Activated naive CD4-positive, alpha-beta T cell treated with anti-CD3 and anti-CD28 coated beads, Interleukin-2, amount 10 ng/mL, durations not matched to agents 7 days and 5 days (primary cell): ENCODE results near the gene ARL4C.
A peak's percentile ranks its signal among the peaks of the same experiment; 100 is the strongest.

Experiments used
- CTCF ChIA-PET: fragments of 350-600 bp; sonication (Branson Sonifier 250); formaldehyde crosslinking; loops from one replicate; lab custom pipeline; 2021; ENCODE audit warnings: antibody characterized with exemption; lab: Charles Lee
- DNase-seq: peaks from one replicate; pipeline ENCODE4 v3.0.0-alpha.2; 2020
- H3K27ac Mint-ChIP-seq: one replicate; pipeline ENCODE4 v1.8.0; 2021; ENCODE audit warnings: mild to moderate bottlenecking, moderate library complexity, mixed read lengths
- H3K27me3 Mint-ChIP-seq: one replicate; pipeline ENCODE4 v1.8.0; 2021; ENCODE audit warnings: mild to moderate bottlenecking, mixed read lengths
- H3K36me3 Mint-ChIP-seq: one replicate; pipeline ENCODE4 v1.8.0; 2021; ENCODE audit warnings: mixed read lengths
- H3K4me1 Mint-ChIP-seq: one replicate; pipeline ENCODE4 v1.8.0; 2021; ENCODE audit warnings: mixed read lengths
- H3K4me3 Mint-ChIP-seq: one replicate; pipeline ENCODE4 v1.8.0; 2021; ENCODE audit warnings: mild to moderate bottlenecking, moderate library complexity, mixed read lengths
- H3K9me3 Mint-ChIP-seq: one replicate; pipeline ENCODE4 v1.8.0; 2021; ENCODE audit warnings: mixed read lengths

Gene ARL4C

DNA sequence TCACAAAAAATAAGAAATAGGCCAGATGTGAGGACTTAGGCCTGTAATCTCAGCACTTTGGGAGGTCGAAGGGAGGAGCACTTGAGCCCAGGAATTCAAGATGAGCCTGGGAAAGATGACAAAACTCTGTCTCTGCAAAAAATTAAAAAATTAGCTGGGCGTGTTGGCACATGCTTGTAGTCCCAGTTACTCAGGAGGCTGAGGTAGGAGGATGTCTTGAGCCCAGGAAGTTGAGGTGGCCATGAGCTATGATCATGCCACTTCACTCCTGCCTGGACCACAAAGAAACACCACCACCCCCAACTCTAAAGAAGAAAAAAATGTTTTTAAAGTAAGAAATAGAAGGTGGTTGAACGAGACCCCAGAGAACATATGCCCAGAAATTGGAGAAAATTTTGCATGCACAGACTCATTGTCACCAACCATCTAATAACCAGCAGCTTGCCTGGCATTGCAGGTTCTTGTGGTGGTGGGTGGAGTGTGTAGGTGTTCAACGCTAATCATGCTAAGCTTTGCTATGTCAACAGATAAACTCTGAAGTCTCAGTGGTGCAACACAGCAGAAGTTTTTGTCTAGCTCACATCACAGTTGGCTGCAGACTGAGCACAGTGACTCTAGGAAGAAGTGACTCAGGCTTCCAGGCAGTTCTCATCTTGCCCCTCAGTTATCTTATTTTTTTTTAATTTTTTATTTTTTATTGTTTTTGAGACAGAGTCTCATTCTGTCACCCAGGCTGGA lies 18.6 kb downstream of the ARL4C start:
- Mint-ChIP-seq H3K36me3 (peaks cover 9% of the 10 kb centered on the region), H3K27ac (peak overlapping the region; percentile 22), H3K4me1 (peaks cover 60% of the 10 kb centered on the region), H3K9me3 (peaks cover 7% of the 10 kb centered on the region), H3K4me3 (no peak overlapping the region), H3K27me3 (no peaks in the 10 kb centered on the region)
- DNase-seq: no peak
- CTCF ChIA-PET: interaction anchor here (0.9 to 1.3 kb wide), 5 partner anchors 14 to 198 kb away, joined by 3 to 4 read pairs (median 3); no protein-coding TSS in a partner anchor

DNA sequence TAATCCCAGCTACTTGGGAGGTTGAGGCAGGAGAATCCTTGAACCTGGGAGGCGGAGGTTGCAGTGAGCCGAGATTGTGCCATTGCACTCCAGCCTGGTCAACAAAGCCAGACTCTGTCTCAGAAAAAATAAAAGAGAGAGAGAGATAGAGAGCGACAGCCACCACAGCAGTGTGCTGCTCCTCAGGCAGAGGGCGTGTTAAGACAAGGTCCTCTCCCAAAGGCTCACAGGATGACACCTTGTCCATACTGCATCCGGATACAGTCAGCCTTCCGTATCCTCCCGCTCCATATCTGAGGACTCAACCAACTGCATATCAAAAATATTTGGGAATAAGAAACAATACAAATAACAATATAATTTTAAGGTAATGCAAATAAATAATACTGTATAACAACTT lies 20.1 kb downstream of the ARL4C start:
- Mint-ChIP-seq H3K4me3 (no peak overlapping the region), H3K9me3 (peaks cover 7% of the 10 kb centered on the region), H3K36me3 (peaks cover 9% of the 10 kb centered on the region), H3K27me3 (no peaks in the 10 kb centered on the region), H3K4me1 (peaks cover 45% of the 10 kb centered on the region), H3K27ac (no peak overlapping the region)
- no peak for DNase-seq
- CTCF ChIA-PET: no interaction called here

DNA sequence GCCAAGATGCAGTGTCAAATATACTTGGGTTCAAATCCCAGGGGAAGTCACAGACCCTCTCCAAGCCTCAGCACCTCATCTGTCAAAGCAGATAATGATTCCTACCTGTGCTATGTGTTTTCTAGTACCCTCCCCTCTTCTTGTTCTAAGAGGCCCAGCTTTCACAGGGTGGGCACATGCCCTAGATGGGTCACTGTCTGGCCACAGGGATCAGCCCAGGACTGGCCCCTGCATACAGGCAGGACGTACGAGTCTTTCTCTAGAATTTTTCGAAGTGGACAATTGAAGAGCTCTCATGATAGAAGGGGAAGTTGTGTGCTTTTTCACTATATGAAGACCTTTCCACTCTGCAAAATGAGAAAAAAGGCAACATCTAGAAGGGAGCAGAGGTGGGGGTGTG lies 22.2 kb downstream of the ARL4C start:
- DNase-seq: no peak
- Mint-ChIP-seq H3K4me1 (peaks cover 32% of the 10 kb centered on the region), H3K4me3 (no peak overlapping the region), H3K27ac (no peak overlapping the region), H3K36me3 (peaks cover 8% of the 10 kb centered on the region), H3K27me3 (no peaks in the 10 kb centered on the region), H3K9me3 (peaks cover 7% of the 10 kb centered on the region)
- CTCF ChIA-PET: interaction anchor here (0.7 kb wide), 1 partner anchor 20 kb away, joined by 4 read pairs; no protein-coding TSS in a partner anchor

DNA sequence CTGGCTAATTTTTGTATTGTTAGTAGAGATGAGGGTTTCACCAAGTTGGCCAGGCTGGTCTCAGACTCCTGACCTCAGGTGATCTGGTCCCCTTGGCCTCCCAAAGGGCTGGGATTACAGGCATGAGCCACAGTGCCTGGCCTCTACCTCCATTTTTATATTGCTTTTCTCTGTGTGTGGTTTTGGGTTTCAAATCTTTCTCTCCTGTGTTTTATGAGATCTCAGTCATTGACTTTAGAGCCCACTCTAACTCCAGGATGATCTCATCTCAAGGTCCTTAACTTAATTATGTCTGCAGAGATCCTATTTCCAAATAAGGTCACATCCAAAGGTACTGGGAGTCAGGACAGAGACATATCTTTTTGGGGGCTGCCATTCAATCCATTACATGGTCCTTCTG lies 24.7 kb downstream of the ARL4C start:
- H3K4me1 Mint-ChIP-seq: peaks cover 17% of the 10 kb centered on the region
- CTCF ChIA-PET: no interaction called here

DNA sequence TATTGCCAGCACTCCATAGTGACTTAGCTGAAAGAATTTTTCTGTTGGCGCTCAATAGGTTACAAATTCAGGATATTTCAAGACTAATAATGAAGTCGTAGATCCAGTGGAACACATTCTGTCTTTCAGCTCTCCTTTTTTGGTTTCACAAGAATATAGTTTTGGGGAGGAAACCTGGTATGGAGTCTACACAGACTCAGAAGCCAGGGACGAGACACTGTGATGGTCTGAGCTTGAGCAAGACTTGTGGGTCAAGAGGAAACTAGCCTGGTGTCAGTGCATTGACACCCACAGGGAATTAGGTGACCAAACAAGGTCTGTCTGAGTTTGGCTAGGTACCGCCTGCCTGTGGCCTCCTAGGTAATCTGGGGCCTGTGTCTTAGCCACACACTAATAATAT lies 26.9 kb downstream of the ARL4C start:
- no peak for DNase-seq
- Mint-ChIP-seq H3K9me3 (peaks cover 13% of the 10 kb centered on the region), H3K27ac (no peak overlapping the region), H3K36me3 (peaks cover 7% of the 10 kb centered on the region), H3K27me3 (no peaks in the 10 kb centered on the region), H3K4me3 (no peak overlapping the region), H3K4me1 (peaks cover 15% of the 10 kb centered on the region)
- CTCF ChIA-PET: no interaction called here

More for the DNA sequence above, 24.7 kb downstream of the ARL4C start:
- Mint-ChIP-seq H3K9me3 (peaks cover 11% of the 10 kb centered on the region), H3K4me3 (no peak overlapping the region), H3K27ac (no peak overlapping the region), H3K36me3 (peaks cover 7% of the 10 kb centered on the region), H3K27me3 (no peaks in the 10 kb centered on the region)
- DNase-seq: no peak

DNA sequence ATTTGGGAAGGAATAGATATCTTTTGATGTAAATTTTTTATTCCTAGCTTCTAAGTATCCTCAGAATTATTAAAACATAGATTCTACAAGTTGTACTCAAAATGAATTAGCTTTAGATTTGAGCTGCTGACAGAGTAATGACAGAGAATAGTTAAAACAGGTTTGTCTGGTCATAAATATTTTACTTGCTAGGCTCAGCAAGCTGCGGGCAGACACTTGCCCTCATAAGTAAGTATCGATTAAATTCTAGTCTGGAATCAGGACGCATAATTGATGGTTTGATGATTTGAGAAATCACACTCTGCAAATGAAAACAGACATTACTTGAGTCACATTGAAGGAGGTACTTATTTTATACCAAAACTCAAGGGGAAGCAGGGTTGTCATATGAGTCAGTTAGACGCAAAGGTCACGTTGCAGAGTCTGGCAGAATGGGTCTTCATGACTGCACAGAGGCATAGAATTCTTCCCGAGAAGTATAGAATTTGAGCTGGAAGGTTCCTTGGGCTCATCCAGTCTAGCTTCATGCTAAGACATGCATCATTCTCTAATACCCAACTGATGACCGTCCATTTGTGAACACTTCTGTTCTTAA lies 27.5 kb downstream of the ARL4C start:
- CTCF ChIA-PET: no interaction called here
- peaks cover 21% of the 10 kb centered on the region for H3K4me1 Mint-ChIP-seq

DNA sequence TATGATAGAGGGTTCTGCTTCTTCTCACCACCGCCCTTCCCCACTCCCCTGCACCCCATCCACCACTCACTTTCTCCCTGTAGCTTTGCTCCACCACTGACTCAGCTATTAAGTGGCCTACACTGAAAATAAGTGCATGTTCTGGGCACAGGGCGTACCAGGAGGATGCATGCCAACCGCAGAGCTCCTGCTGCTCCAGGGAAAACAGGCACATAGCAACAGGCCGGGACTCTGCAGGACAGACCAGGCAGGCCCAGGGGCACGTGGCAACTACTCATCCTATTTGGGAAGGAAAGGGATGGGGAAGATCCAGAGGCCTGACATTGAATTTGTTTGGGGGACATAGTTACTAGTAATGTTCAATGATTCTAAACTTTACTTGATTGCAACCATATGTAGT lies 28.4 kb downstream of the ARL4C start:
- no peaks in the 10 kb centered on the region for H3K27me3 Mint-ChIP-seq
- H3K36me3 Mint-ChIP-seq: peaks cover 2% of the 10 kb centered on the region
- DNase-seq: no peak
- no peak overlapping the region for H3K27ac Mint-ChIP-seq
- CTCF ChIA-PET: interaction anchor here (0.6 kb wide), 1 partner anchor 14 kb away, joined by 3 read pairs; no protein-coding TSS in a partner anchor
- no peak overlapping the region for H3K4me3 Mint-ChIP-seq
- H3K9me3 Mint-ChIP-seq: peaks cover 7% of the 10 kb centered on the region
- H3K4me1 Mint-ChIP-seq: peaks cover 29% of the 10 kb centered on the region

More for the DNA sequence above, 27.5 kb downstream of the ARL4C start:
- H3K27me3 Mint-ChIP-seq: no peaks in the 10 kb centered on the region
- peaks cover 13% of the 10 kb centered on the region for H3K9me3 Mint-ChIP-seq
- peaks cover 7% of the 10 kb centered on the region for H3K36me3 Mint-ChIP-seq
- no peak for DNase-seq
- no peak overlapping the region for H3K4me3 Mint-ChIP-seq
- no peak overlapping the region for H3K27ac Mint-ChIP-seq

DNA sequence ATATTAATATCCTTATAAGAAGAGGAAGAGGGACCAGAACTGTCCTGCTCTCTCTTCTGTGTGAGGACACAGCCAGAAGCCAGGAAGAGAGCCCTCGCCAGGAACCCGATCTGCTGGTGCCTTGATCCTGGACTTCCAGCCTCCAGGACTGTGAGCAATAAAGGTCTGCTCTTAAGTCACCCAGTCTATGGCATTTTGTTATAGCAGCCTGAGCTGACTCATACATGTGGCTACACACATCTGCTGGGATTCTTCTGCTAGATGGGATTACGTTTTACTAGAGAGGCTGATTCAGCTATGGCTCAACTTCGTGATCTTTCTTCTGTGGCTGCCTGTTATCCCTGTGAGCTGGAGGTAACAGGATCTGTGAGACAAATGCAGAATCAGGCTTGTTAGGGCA lies 29.6 kb downstream of the ARL4C start:
- Mint-ChIP-seq H3K9me3 (peaks cover 7% of the 10 kb centered on the region), H3K4me1 (peaks cover 41% of the 10 kb centered on the region), H3K36me3 (peaks cover 4% of the 10 kb centered on the region), H3K27me3 (no peaks in the 10 kb centered on the region), H3K27ac (no peak overlapping the region), H3K4me3 (no peak overlapping the region)
- no peak for DNase-seq
- CTCF ChIA-PET: interaction anchor here (0.7 to 2.3 kb wide), 2 partner anchors 17 to 178 kb away, joined by 3 to 7 read pairs; no protein-coding TSS in a partner anchor

DNA sequence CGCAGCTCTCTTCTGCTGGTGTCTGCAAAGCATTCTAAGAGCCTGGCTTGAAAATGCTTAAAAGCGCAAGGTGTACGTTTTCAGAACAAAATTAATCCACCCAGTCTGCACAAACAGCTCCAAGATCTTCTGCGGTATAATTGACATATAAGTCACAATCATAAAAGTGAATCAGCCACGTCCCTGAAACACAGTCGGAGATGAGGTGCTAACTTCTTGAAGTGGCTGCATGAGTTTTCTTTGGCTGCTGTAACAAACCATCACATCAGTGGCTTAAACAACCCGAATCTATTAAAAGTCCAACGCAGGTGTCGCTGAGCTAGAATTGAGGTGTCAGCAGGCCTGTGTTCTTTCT lies 32.6 kb downstream of the ARL4C start:
- peak; percentile 36 for DNase-seq
- Mint-ChIP-seq H3K27me3 (no peaks in the 10 kb centered on the region), H3K4me3 (peak overlapping the region; percentile 66), H3K9me3 (peaks cover 16% of the 10 kb centered on the region), H3K36me3 (peaks cover 9% of the 10 kb centered on the region), H3K27ac (peak overlapping the region; percentile 95), H3K4me1 (peaks cover 64% of the 10 kb centered on the region)
- CTCF ChIA-PET: interaction anchor here (0.6 to 2.0 kb wide), 5 partner anchors 10 to 28 kb away, joined by 3 to 13 read pairs (median 3); no protein-coding TSS in a partner anchor

DNA sequence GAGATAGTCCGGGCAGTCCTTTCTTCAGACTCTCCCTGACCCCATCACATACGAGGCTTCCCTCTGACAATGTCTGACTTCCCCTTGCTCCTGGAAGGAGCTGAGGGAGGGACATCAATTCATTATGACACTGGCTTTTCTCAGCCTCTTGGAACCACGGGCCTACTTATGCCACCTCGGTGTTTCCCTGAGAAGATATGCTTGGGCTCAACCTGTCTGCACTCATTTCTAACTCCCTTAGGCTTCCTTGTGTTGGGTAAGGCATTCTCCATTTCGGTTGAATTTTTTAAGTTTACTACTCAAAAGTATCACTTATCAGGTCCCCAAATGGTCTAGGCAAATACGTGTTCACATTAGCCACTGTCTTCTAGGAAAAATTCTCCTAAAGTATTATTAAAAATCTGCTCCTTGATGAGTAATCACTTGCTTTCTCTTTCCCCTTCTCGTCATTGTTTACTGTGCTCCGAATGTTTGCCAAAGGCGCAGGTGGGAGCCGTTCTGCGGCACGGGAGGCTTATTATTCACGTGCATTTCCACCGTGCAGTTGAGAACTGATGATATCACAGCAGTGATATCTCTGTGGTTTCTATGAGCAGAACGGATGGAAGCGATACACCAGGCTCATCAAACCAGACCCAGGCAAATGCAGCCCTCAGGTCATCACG lies 33.1 kb downstream of the ARL4C start:
- Mint-ChIP-seq H3K9me3 (peaks cover 16% of the 10 kb centered on the region), H3K27me3 (no peaks in the 10 kb centered on the region), H3K4me3 (peak overlapping the region; percentile 66), H3K27ac (peak overlapping the region; percentile 95), H3K36me3 (peaks cover 12% of the 10 kb centered on the region), H3K4me1 (peaks cover 67% of the 10 kb centered on the region)
- DNase-seq: peak; percentile 83
- CTCF ChIA-PET: interaction anchor here (1.0 to 2.0 kb wide), 2 partner anchors 10 to 27 kb away, joined by 3 to 13 read pairs; no protein-coding TSS in a partner anchor

DNA sequence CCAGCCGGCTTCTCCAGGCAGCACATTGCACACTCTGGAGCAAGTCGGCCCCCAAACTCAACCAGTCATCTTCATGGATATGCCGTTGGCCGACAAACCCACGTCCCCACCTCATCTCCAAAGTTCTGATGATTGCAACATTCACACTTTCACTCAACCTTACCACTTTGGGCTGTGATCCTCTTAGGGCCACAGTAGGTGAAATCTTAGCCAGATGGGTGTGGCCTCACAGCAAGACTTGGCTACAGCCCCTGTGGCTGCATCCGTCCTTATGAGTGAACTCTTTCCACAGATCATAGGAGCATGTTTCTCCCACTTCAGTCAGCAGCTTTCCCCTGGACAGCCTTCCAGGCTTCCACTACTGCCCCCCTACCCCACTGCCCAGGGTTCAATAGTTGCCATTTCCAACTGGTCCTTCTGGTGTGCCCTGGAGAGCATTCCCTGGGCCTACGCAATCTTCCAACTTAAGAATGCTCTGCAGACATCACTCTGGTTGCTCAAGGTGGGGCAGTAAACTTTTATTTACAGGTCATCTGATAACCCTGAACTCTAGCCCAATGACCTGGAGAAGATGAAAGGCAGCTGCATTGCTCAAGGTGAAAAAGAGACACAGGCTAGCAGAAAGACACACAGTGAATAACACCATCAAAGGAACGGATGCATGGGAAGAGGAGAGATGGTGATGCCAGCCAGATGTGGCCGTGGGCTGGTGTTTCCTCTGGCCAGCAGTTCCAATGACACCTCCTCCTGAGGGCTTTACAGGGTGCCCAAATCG lies 34.5 kb downstream of the ARL4C start:
- Mint-ChIP-seq H3K4me1 (peaks cover 72% of the 10 kb centered on the region), H3K36me3 (peaks cover 25% of the 10 kb centered on the region), H3K27ac (peak overlapping the region; percentile 95), H3K27me3 (no peaks in the 10 kb centered on the region), H3K9me3 (peaks cover 24% of the 10 kb centered on the region), H3K4me3 (no peak overlapping the region)
- DNase-seq: no peak
- CTCF ChIA-PET: no interaction called here

DNA sequence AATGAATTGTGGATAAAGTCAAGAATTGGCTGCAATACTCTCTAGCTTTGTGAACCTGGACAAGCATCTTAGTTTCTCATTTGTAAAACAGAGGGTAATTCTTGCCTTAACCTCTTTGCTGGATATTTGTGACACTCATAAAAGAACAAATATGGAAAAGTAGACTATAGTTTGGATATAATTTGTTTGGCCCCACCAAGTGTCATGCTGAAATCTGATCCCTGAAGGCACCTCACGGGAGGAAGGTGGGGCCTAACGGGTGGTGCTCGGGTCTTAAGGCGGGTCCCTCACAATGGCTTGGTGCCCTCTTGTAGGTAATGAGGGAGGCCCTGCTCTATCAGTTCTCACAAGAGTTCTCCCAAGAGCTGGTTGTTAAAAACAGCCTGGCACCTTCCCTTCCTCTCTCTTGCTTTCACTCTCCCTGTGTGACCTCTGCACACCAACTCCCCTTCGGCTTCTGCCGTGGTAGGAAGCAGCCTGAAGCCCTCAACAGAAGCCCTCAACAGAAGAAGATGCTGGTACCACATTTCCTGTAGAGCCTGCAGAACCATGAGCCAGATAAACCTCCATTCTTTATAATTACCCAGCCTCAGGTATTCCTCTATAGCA lies 37.4 kb downstream of the ARL4C start:
- Mint-ChIP-seq H3K4me1 (peaks cover 81% of the 10 kb centered on the region), H3K4me3 (no peak overlapping the region), H3K36me3 (peaks cover 35% of the 10 kb centered on the region), H3K27me3 (no peaks in the 10 kb centered on the region), H3K27ac (peak overlapping the region; percentile 90), H3K9me3 (peaks cover 28% of the 10 kb centered on the region)
- DNase-seq: peak; percentile 38
- CTCF ChIA-PET: interaction anchor here (1.2 to 2.3 kb wide), 3 partner anchors 87 to 170 kb away, joined by 3 to 9 read pairs (median 3); no protein-coding TSS in a partner anchor

DNA sequence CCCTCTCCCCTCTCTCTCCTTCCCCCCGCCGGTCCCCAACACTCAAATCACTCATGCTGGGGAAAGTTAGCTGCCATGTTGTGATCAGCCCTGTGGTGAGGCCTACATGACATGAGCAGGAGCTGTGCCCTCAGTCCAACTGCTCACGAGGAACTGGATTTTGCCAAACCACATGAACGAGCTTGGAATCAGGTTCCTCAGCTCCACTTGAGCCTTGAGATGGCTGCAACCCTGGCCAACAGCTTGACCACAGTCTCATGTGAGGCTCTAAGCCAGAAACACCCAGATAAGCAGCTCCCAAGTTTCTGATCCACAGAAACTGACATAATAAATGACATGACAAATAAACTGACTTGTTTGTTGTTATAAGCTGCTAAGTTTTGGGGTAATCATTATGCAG lies 38.4 kb downstream of the ARL4C start:
- no peak overlapping the region for H3K4me3 Mint-ChIP-seq

More for the DNA sequence above, 38.4 kb downstream of the ARL4C start:
- no peak for DNase-seq
- H3K27me3 Mint-ChIP-seq: no peaks in the 10 kb centered on the region
- H3K9me3 Mint-ChIP-seq: peaks cover 28% of the 10 kb centered on the region
- peaks cover 41% of the 10 kb centered on the region for H3K36me3 Mint-ChIP-seq
- no peak overlapping the region for H3K27ac Mint-ChIP-seq
- H3K4me1 Mint-ChIP-seq: peaks cover 73% of the 10 kb centered on the region
- CTCF ChIA-PET: interaction anchor here (0.8 to 2.3 kb wide), 4 partner anchors 25 to 169 kb away, joined by 3 to 9 read pairs (median 4); no protein-coding TSS in a partner anchor
